ENCODE results near the gene OR5D13. TPM values are rescaled to one million over a fixed set of nuclear protein-coding genes. Genes with fewer than 3 reads are reported as not detected.

OR5D13 gene
- not detected for total RNA-seq

DNA sequence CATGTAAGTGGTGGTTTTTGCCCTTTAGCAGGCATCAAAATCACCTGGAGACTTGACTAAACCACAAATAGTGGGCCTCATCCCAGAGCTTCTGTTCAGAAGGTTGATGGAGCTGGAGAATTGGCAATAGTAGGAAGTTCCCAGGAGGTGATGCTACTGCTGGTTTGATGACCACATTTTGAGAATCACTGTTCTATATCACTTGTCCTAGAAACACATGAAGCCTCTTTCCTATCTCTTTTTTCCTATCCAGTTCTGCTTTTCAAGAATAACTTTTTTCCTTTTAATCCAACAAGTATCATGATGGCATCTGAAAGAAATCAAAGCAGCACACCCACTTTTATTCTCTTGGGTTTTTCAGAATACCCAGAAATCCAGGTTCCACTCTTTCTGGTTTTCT lies at the start of gene OR5D13:
OR5D13 (plus strand) TSS at position 301 of the 400 bp plus-strand sequence; CDS start at position 301, 0 bp downstream.
- DNase-seq (ENCODE audit: low spot score) = no peak

GRCh38 chr11:55726715-55727324 lies 46.4 kb upstream of the OR5D13 start:
- DNase-seq (ENCODE audit: low spot score) = no peak

GRCh38 chr11:55732936-55733335 lies 40.3 kb upstream of the OR5D13 start:
- DNase-seq (ENCODE audit: low spot score) = no peak

DNA sequence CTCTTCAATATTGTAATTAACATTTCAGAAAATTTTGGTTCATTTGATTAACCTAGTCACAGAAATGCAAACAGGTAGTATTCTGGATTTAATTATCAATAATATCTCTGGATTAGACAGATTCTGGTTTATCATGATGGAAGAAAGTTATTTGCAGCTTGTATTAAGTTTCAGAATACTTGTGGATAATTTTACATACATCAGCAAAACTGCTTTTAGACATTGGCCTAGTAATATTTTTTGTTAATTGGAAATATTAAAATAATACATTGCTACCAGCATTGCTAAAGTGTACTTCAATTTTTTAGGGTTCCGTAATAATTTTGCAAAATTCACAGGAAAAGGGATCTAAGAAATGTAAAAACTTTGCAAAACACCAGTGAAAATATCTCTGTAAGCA lies 18.4 kb downstream of the OR5D13 start:
- DNase-seq (ENCODE audit: low spot score) = no peak

DNA sequence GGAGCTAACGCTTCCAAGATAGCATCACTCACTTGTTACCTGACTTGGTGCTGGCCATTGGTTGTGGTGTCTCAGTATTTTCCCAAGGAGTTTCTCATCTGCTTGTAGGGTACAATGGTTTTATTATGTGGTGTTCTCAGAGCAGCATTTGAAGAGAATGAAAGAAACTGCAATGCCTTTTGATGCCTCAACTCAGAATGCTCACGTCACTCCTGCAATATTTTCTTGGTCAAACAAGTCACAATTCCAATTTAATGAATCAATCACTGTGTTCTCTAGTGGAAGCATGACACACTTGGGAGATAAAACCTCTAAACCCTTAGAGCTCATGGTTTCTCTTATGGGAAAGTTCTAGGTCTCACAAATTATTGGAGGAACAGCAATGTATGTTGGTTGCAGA lies 20.1 kb downstream of the OR5D13 start:
- DNase-seq (ENCODE audit: low spot score) = no peak

GRCh38 chr11:55795256-55795655 lies 22.0 kb downstream of the OR5D13 start, which contains the start of gene OR5D14:
OR5D14 (plus strand) TSS chr11:55795556; CDS start chr11:55795556, 0 bp downstream.
- no peak for DNase-seq (ENCODE audit: low spot score)

- no peak for DNase-seq (ENCODE audit: low spot score)
These were observed 33.0 kb downstream of the OR5D13 start for GRCh38 chr11:55806248-55806647.

DNA sequence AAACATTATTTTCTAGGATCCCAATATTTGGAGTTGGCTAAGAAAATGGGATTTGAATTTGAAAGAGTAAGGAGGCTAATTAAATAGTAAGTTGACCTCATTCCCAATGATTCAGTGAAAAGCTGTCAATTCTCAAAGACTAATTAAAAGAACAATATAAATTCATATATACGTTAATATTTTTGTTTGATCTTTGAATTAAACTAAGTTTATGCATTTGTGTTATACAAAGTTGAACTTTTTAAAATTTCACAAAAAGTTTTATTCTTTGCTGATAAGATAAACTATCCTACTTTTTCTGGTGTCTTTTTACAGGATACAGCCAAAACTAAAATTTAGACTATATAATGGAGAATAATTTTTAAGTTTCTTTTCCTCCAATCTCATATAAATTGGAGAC lies 37.8 kb downstream of the OR5D13 start, which contains the start of gene OR5L1:
OR5L1 (plus strand) TSS at position 301 of the 400 bp plus-strand sequence. CDS start 100 bp downstream, outside the sequence.
- no peak for DNase-seq (ENCODE audit: low spot score)

- no peak for DNase-seq (ENCODE audit: low spot score)
These were observed 46.1 kb downstream of the OR5D13 start, which contains the start of gene OR5D18 for GRCh38 chr11:55819330-55819729. OR5D18 (plus strand) TSS chr11:55819630; CDS start chr11:55819630, 0 bp downstream.

Other genes with a start within 250 kb of the OR5D13 start
- not detected for gene OR4C15, start 219.0 kb upstream of the OR5D13 start, total RNA-seq
- gene OR4C16, start 201.3 kb upstream of the OR5D13 start, total RNA-seq = not detected
- gene OR4C11, start 165.8 kb upstream of the OR5D13 start, total RNA-seq = not detected
- gene OR4P4, start 138.3 kb upstream of the OR5D13 start, total RNA-seq = not detected
- not detected for gene OR4S2, start 125.1 kb upstream of the OR5D13 start, total RNA-seq
- not detected for gene OR4C6, start 111.2 kb upstream of the OR5D13 start, total RNA-seq
- gene OR5D14, start 22.1 kb downstream of the OR5D13 start, total RNA-seq = not detected
- gene OR5L1, start 37.9 kb downstream of the OR5D13 start, total RNA-seq = not detected
- gene OR5D18, start 46.2 kb downstream of the OR5D13 start, total RNA-seq = not detected
- gene OR5L2, start 53.8 kb downstream of the OR5D13 start, total RNA-seq = not detected
- gene OR5D16, start 65.3 kb downstream of the OR5D13 start, total RNA-seq = not detected
- not detected for gene TRIM51, start 109.9 kb downstream of the OR5D13 start, total RNA-seq
- not detected for gene OR5W2, start 141.1 kb downstream of the OR5D13 start, total RNA-seq
- gene OR5I1, start 163.0 kb downstream of the OR5D13 start, total RNA-seq = not detected
- not detected for gene OR10AG1, start 196.5 kb downstream of the OR5D13 start, total RNA-seq
- gene OR5F1, start 221.2 kb downstream of the OR5D13 start, total RNA-seq = not detected

Data from mucosa of gallbladder (tissue), 1 donor.